Astrocyte (in vitro differentiated cells and primary cell): ENCODE measurements around the gene MARVELD1. TPM values are rescaled to one million over a fixed set of nuclear protein-coding genes. Genes with fewer than 3 reads are reported as not detected.
A peak's percentile ranks its signal among the peaks of the same experiment; 100 is the strongest.

Experiments used
- DNase-seq: peaks from one replicate; pipeline ENCODE4 v3.0.0-alpha.2; 2010; ENCODE audit warnings: low read depth
- FAIRE-seq: peaks from 2 replicates; lab custom pipeline; 2011; peaks lifted over from hg19 to GRCh38; lab: Jason Lieb, UNC
- H2AFZ ChIP-seq: 2 replicates; pipeline ENCODE4 v1.6.0; 2012; ENCODE audit warnings: low read depth, low read length, inconsistent platforms
- H3K27ac ChIP-seq: 2 replicates; pipeline ENCODE4 v1.5.1; 2011; ENCODE audit warnings: low read depth, low read length, inconsistent platforms
- H3K27me3 ChIP-seq: 2 replicates; pipeline ENCODE4 v1.6.0; 2011; ENCODE audit warnings: low read length, inconsistent platforms; ENCODE audit not compliant: insufficient read depth
- H3K36me3 ChIP-seq: 2 replicates; pipeline ENCODE4 v1.5.1; 2011; ENCODE audit warnings: low read length, inconsistent platforms; ENCODE audit not compliant: insufficient read depth
- H3K4me1 ChIP-seq: 2 replicates; pipeline ENCODE4 v1.5.1; 2011; ENCODE audit warnings: low read length, inconsistent platforms; ENCODE audit not compliant: insufficient read depth
- H3K4me2 ChIP-seq: 2 replicates; pipeline ENCODE4 v1.6.0; 2012; ENCODE audit warnings: low read length, inconsistent platforms
- H3K4me3 ChIP-seq: 2 replicates; pipeline ENCODE4 v1.5.1; 2011; ENCODE audit warnings: low read depth, mild to moderate bottlenecking, low read length, inconsistent platforms; ENCODE audit not compliant: insufficient read depth
- H3K79me2 ChIP-seq: 2 replicates; pipeline ENCODE4 v1.6.0; 2012; ENCODE audit warnings: mild to moderate bottlenecking, low read length, inconsistent platforms; ENCODE audit not compliant: insufficient read depth
- H3K9ac ChIP-seq: 2 replicates; pipeline ENCODE4 v1.6.0; 2012; ENCODE audit warnings: mild to moderate bottlenecking, low read length, inconsistent platforms
- H3K9me3 ChIP-seq: 2 replicates; pipeline ENCODE4 v1.5.1; 2012; ENCODE audit warnings: low read depth, mild to moderate bottlenecking, low read length, inconsistent platforms; ENCODE audit not compliant: insufficient read depth
- H4K20me1 ChIP-seq: 2 replicates; pipeline ENCODE4 v1.6.0; 2012; ENCODE audit warnings: low read length, inconsistent platforms; ENCODE audit not compliant: insufficient read depth
- H3K27ac Mint-ChIP-seq: one replicate; pipeline ENCODE4 v1.8.0; 2021; ENCODE audit warnings: mild to moderate bottlenecking, mixed read lengths; ENCODE audit not compliant: unreplicated experiment
- H3K27me3 Mint-ChIP-seq: one replicate; pipeline ENCODE4 v1.8.0; 2021; ENCODE audit warnings: low read depth, mixed read lengths; ENCODE audit not compliant: unreplicated experiment
- H3K36me3 Mint-ChIP-seq: one replicate; pipeline ENCODE4 v1.8.0; 2021; ENCODE audit warnings: low read depth, mixed read lengths; ENCODE audit not compliant: unreplicated experiment
- H3K4me1 Mint-ChIP-seq: one replicate; pipeline ENCODE4 v1.8.0; 2021; ENCODE audit warnings: low read depth, mixed read lengths; ENCODE audit not compliant: unreplicated experiment
- H3K4me3 Mint-ChIP-seq: one replicate; pipeline ENCODE4 v1.8.0; 2021; ENCODE audit warnings: mild to moderate bottlenecking, moderate library complexity, mixed read lengths; ENCODE audit not compliant: unreplicated experiment
- H3K9me3 Mint-ChIP-seq: one replicate; pipeline ENCODE4 v1.8.0; 2021; ENCODE audit warnings: mild to moderate bottlenecking, mixed read lengths; ENCODE audit not compliant: unreplicated experiment
- CTCF ChIP-seq: IDR thresholded peaks from 2 replicates; pipeline ENCODE4 v1.5.1; 2011; ENCODE audit warnings: low read depth, mild to moderate bottlenecking, inconsistent platforms, low read length, moderate library complexity; ENCODE audit not compliant: insufficient read depth
- EZH2 ChIP-seq: IDR thresholded peaks from 2 replicates; pipeline ENCODE4 v1.6.1; 2012; ENCODE audit warnings: mild to moderate bottlenecking, low read length, inconsistent platforms; ENCODE audit not compliant: insufficient read depth
- total RNA-seq: library from RNA; stranded (reverse); gene quantifications from 2 replicates; pipeline ENCODE4 v1.2.1, GENCODE V29; 2021

The MARVELD1 gene
- total RNA-seq, 1 donor from 2014 or later: 69.7 TPM

GRCh38 chr10:97686301-97686961 lies 27.1 kb upstream of the MARVELD1 start:
- Histone ChIP-seq H3K27ac (peak overlapping the region; percentile 62), H3K9ac (peak overlapping the region; percentile 81), H3K79me2 (no peaks in the 10 kb centered on the region), H3K4me1 (peaks cover 42% of the 10 kb centered on the region), H3K9me3 (no peaks in the 10 kb centered on the region), H4K20me1 (no peaks in the 10 kb centered on the region), H3K4me3 (peak overlapping the region; percentile 66), H3K36me3 (no peaks in the 10 kb centered on the region), H3K27me3 (no peaks in the 10 kb centered on the region), H2AFZ (peak overlapping the region; percentile 81), H3K4me2 (peak overlapping the region; percentile 89)
- no peak overlapping the region for H3K27ac Mint-ChIP-seq
- no peaks in the 10 kb centered on the region for H3K27me3 Mint-ChIP-seq
- TF ChIP-seq CTCF (no peak), EZH2 (no peak)
- DNase-seq (no peak), FAIRE-seq (no peak)
- H3K4me3 Mint-ChIP-seq: peak overlapping the region; percentile 84
- H3K4me1 Mint-ChIP-seq: peaks cover 20% of the 10 kb centered on the region
- no peaks in the 10 kb centered on the region for H3K36me3 Mint-ChIP-seq
- no peaks in the 10 kb centered on the region for H3K9me3 Mint-ChIP-seq

- peaks cover 42% of the 10 kb centered on the region for H3K4me1 ChIP-seq
- Mint-ChIP-seq H3K27me3 (no peaks in the 10 kb centered on the region), H3K9me3 (no peaks in the 10 kb centered on the region), H3K36me3 (no peaks in the 10 kb centered on the region), H3K27ac (peak within 1 kb of the TSS; percentile 80), H3K4me1 (peaks cover 20% of the 10 kb centered on the region), H3K4me3 (peak within 1 kb of the TSS; percentile 84)
- no peaks in the 10 kb centered on the region for H4K20me1 ChIP-seq
- no peak for TF ChIP-seq EZH2
- no peak for TF ChIP-seq CTCF
- no peaks in the 10 kb centered on the region for H3K79me2 ChIP-seq
- peak within 1 kb of the TSS; percentile 81 for H3K9ac ChIP-seq
- FAIRE-seq (no peak), DNase-seq (peak; percentile 90)
- no peaks in the 10 kb centered on the region for H3K27me3 ChIP-seq
- H3K36me3 ChIP-seq: no peaks in the 10 kb centered on the region
- H3K4me2 ChIP-seq: peak within 1 kb of the TSS; percentile 89
- H3K27ac ChIP-seq: peak within 1 kb of the TSS; percentile 80
- peak within 1 kb of the TSS; percentile 81 for H2AFZ ChIP-seq
- no peaks in the 10 kb centered on the region for H3K9me3 ChIP-seq
- peak within 1 kb of the TSS; percentile 66 for H3K4me3 ChIP-seq
These were observed 26.4 kb upstream of the MARVELD1 start, which contains the start of gene AVPI1 for GRCh38 chr10:97686962-97687784. Gene AVPI1, minus strand, starts transcription at chr10:97687241. Its CDS starts 7,336 bp downstream, at chr10:97679905.
